Stimulated activated CD4-positive, alpha-beta T cell treated with anti-CD3 and anti-CD28 coated beads, Interleukin-12 subunit alpha, Interleukin-12 subunit beta, amount 100 ng/mL, for 48 hours (primary cell): ENCODE data around the gene MRTO4.
"Not testable (repeated sequence)": the region's sequence is repeated elsewhere in the genome, so short reads cannot be mapped to it uniquely, and the experiment has no call there.

ENCODE experiments used
- DNase-seq, 3 donors: peaks; one replicate each; pipeline ENCODE4 v3.0.0-alpha.2; 2020; ENCODE audit warnings: low read depth in 2 of 3, low spot score in 1 of 3

The MRTO4 gene

DNA sequence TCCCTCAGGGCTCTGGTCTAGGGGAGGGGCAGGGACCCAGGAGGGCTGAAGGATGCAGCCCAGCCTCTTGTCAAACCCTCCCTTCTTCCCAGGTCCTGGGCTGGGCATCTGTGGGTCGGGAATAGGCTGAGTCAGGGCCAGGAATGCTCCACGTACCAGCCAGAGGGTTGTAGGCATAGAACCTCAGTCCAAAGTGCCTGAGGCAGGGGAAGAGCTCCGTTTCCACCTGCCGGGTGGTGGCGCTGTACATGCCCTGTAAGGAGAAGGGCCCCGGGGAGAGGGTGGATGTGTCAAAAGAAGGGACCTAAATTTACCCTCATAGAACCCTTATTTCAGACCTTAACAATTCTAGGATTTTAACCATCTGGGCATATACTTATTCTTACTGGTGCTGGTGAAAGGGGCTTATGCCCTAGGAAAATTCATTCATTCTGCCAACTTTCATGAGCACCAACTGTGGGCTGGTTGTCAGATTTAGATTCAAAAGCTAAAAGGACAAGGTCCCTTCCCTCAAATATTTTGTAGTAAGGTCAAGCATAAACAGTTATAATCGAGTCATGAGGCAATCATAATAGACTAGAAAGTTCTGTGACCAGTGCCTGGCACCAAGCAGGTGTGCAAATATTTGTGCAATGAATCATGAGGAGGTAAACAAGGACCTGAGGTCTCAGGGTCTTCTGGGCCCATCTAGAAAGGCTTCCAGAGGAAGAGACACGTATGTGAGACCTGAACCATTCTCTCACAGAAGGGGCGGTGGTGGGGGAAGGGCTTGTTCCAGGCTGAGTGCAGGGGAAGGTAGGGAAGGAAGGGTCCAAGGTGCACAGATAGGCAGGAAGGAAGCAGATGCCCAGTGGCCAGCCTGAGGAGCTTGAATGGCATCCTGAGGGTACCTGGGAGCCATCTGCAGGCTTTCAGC, 18.1 kb downstream of the MRTO4 start:
- DNase-seq, result not testable (repeated sequence)

GRCh38 chr1:19270343-19270730, 18.7 kb downstream of the MRTO4 start:
- DNase-seq, result not testable (repeated sequence)

GRCh38 chr1:19272064-19272463, 20.5 kb downstream of the MRTO4 start:
- no peak for DNase-seq

DNA sequence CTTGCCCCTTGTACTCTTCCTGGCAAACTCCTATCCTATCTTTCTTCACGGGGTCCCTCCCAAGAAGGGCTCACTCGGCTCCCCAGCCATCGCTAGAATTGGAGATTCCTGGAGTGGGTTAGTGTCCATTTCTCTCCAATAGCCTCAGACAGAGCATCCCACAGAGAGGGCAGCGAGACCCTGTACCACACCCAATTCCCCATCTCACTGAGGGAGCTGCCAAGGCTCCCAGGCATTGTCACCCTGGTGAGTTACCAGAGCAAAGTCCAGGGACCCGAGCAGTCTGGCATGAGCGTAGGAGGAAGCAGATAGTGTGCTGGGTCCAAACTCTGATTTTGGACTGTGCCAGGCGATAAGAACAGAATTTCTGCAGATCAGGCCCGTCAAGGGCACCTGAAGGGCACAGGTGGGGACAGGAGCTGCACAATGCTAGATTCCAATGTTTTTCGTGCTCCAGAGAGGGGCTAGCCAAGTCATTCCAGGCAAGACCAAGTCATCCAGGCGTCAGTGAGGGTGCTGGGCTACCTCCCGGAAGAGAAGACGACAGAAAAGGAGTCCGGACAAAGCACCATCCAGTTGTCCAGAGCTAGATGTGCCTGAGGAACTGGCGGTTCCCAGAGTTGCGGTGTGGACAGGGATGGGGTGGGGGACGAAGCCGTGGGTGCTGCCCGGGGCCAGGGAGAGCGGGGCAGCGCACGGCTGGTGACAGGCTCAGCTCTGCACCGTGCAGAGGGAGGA, 21.7 kb downstream of the MRTO4 start:
- no peak for DNase-seq

DNA sequence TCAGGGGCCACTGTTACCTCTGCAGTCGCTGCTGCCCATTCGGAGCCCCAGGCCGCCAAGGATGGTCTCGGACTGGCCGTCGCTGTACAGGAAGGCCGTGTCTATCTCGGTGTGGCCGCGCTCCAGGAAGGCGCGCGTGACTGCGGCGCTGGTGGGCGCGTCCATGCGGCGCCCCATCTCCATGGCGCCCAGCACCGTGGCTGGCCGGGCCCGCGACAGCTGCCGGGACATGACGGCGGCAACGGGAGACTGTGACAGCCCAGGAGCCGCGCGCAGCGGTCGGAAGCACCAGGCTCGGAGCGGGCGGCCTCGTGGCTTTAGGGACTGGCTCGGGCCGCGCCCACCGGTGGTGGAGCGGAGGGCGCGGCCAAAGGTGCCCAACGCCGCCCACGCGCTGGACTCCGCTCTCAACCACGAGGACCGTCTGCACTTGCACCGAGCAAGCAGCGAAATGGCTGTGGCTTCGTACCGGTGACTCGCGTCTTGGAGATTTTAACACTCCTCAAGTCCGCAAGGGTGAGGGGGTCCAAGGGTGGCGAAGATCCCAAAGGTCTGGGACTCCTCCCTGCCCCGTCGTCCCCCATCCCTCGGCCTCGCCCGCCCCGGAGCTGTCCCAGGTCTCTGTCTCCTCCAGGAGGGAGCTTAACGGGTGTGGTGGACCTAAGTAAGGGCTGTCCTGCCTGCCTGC, 22.4 kb downstream of the MRTO4 start:
- DNase-seq, result not testable (repeated sequence)

- DNase-seq, result no peak
Observed at GRCh38 chr1:19274636-19275035, 23.0 kb downstream of the MRTO4 start.

DNA sequence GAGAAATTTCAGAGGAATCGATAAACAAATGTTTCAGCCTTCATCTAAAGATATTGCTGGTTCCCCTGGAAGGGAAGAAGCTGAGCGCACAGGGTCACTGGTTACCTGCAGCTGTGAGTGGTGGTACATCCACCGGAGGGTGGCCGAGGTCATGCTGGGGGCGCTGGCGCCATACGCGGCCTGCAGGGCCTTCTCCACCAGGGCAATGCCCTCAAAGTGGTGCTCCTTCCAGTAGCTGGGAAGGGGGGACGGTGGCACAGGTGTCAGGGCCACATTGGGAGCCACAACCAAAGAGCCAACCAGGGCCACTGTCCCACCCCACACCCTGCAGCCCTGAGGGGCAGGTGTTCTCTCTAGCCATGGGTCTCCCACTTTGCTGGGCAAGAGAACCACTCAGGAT, 32.3 kb downstream of the MRTO4 start:
- DNase-seq, result no peak

DNA sequence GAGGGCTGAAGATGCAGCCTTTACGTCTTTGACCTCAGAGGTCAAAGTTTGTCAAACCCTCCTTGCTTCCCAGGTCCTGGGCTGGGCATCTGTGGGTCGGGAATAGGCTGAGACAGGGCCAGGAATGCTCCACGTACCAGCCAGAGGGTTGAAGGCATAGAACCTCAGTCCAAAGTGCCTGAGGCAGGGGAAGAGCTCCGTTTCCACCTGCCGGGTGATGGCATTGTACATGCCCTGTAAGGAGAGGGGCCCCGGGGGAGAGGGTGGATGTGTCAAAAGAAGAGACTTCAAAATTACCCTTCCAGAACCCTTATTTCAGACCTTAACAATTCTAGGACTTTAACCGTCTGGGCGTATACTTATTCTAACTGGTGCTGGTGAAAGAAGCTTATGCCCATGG, 33.3 kb downstream of the MRTO4 start:
- DNase-seq, result no peak

DNA sequence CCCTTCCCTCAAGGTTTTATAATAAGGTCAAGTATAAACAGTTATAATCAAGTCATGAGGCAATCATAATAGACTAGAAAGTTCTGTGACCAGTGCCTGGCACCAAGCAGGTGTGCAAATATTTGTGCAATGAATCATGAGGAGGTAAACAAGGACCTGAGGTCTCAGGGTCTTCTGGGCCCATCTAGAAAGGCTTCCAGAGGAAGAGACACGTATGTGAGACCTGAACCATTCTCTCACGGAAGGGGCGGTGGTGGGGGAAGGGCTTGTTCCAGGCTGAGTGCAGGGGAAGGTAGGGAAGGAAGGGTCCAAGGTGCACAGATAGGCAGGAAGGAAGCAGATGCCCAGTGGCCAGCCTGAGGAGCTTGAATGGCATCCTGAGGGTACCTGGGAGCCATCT, 33.8 kb downstream of the MRTO4 start:
- not testable (repeated sequence) for DNase-seq

DNA sequence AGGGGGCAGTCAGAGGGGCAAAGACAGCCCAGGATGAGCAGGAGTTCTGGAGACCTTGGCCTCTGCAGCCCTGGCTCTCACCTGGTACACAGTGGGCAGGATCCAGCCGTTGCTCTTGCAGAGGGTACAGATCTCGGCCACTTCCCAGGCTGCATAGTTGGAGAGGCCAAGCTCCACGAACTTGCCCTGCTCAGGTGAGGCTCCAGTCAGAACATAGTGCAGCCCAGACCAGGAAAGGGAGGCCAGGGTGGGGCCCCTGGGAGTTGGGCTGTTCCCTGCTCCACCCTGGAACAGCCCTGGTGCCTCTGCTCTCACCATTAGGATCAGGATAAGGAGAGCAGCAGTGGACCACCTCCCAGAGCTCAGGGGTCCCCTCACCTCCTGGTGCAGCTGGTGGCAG, 34.2 kb downstream of the MRTO4 start:
- DNase-seq, result not testable (repeated sequence)

DNA sequence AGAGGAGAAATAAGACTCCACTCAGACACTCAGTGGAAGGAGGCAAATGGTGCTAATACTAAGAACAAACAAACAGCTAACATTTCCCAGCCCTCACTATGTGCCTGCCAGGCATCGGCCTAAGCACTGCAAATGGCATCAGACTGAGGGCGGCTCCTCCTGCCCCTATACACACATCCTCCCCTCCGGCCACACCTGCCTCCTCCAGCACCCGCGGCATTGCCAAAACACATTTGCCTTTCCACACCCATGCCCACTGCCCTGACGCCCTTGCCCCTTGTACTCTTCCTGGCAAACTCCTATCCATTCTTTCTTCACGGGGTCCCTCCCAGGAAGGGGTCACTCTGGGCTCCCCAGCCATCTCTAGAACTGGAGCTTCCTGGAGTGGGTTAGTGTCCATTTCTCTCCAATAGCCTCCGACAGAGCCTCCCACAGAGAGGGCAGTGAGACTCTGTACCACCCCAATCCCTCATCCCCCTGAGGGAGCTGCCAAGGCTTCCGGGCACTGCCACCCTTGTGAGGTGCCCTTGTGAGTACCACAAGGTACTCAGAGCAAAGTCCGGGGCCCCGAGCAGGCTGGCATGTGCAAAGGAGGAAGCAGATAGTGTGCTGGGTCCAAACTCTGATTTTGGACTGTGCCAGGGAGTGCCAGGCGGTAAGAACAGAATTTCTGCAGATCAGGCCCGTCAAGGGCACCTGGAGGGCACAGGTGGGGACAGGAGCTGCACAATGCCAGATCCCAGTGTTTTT, 36.0 kb downstream of the MRTO4 start:
- DNase-seq, result no peak

DNA sequence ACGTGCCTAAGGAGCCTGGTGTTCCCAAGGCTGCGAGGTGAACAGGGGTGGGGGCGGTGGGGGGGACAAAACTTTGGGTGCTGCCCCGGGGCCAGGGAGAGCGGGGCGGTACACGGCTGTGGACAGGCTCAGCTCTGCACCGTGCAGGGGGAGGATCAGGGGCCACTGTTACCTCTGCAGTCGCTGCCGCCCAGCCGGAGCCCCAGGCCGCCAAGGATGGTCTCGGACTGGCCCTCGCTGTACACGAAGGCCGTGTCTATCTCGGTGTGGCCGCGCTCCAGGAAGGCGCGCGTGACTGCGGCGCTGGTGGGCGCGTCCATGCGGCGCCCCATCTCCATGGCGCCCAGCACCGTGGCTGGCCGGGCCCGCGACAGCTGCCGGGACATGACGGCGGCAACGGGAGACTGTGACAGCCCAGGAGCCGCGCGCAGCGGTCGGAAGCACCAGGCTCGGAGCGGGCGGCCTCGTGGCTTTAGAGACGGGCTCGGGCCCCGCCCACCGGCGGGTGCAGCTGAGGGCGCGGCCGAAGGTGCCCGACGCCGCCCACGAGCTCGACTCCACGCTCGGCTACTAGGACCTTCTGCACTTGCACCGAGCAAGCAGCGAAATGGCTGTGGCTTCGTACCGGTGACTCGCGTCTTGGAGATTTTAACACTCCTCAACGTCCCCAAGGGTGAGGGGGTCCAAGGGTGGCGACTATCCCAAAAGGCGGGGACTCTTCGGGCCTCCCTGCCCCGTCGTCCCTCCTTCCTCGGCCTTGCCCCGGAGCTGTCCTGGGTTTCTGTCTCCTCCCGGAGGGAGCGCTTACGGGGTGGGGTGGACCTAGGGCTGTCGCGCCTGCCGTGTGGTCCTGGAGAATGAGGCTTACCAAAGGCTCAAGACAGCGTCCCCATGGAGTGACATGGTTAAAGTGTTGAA, 37.0 kb downstream of the MRTO4 start, which contains the start of gene AKR7A3:
AKR7A3 (minus strand) TSS at position 447 of the 918 bp plus-strand sequence; CDS start at position 386, 61 bp downstream.
- peak; percentile 43 to 62 (median 45) for DNase-seq

DNA sequence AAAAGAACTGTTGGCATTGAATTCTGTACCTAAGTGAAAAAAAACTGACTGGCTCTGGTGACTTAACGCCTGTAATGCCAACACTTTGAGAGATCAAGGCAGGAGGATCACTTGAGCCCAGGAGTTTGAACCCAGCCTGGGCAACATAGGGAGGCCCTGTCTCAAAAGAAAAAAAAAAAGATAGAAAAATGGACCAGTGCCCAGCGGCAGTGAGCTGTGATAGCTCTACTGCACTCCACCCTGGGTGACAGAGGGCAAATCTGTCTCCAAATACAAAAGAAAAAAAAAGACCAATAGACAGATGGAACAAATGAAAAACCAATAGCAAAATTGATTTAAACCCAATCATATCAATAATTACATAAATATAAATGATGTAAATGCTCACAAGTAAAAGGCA, 37.6 kb downstream of the MRTO4 start:
- DNase-seq, result no peak

GRCh38 chr1:19294638-19295037, 43.0 kb downstream of the MRTO4 start:
- no peak for DNase-seq

DNA sequence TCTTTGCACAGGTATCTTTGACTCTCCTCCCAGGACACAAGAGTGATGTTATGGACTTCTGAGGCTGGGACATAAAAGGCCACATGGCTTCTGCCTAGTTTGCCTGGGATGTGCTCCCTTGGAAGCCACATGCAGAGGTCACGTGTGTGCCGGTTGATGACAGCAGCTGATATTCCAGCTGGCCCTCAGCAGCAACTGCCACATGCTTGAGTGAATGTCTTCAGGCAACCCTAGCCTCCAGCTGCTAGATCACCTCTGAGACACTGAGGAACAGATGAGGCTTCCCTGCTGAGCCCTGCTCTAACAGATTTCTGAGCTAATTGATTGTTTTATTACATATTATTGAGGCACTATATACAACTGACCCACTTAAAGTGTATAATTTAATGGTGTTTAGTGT, 48.6 kb downstream of the MRTO4 start:
- no peak for DNase-seq

GRCh38 chr1:19304081-19304480, 52.5 kb downstream of the MRTO4 start:
- not testable (repeated sequence) for DNase-seq

GRCh38 chr1:19305880-19306279, 54.3 kb downstream of the MRTO4 start:
- no peak for DNase-seq

DNA sequence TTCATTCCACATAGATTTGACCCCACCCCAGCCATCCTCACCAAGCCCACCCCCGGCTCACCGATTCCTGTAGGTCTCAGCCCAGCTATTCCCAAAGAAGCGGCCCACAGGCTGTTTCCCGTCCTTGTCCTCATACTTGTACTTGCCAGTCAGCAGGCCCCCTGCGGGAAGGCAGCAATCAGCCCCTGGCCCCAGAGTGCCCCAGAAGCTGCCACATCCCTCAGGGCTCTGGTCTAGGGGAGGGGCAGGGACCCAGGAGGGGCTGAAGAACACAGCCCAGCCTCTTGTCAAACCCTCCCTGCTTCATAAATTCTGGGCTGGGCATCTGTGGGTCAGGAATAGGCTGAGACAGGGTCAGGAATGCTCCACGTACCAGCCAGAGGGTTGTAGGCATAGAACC, 55.3 kb downstream of the MRTO4 start:
- DNase-seq, result no peak

DNA sequence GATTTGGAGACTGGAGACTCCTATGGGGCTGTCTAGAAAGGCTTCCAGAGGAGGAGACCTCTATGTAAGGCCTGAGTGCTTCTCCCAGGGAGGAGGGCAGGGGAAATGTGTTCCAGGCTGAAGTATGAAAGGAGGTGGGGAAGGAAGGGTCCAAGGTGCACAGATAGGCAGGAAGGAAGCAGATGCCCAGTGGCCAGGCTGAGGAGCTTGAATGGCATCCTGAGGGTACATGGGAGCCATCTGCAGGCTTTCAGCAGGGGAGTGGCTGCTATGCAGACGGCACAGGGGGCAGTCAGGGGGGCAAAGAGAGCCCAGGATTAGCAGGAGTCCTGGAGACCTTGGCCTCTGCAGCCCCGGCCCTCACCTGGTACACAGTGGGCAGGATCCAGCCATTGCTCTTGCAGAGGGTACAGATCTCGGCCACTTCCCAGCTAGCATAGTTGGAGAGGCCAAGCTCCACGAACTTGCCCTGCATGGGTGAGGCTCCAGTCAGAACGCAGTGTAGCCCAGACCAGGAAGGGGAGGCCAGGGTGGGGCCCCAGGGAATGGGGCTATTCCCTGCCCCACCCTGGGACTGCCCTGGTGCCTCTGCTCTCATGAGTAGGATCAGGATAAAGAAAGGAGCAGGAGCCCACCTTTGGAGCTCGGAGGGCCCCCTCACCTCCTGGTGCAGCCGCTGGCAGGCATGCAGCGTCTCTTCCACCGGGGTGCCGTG, 56.3 kb downstream of the MRTO4 start:
- DNase-seq, result no peak
